Skin epidermis (tissue), 12 donors: Measurements from ENCODE around the gene RCL1.
"Not testable (repeated sequence)": the region's sequence is repeated elsewhere in the genome, so short reads cannot be mapped to it uniquely, and the experiment has no call there.

Experiments used
- H3K27ac ChIP-seq, 21 experiments: fragments of 200-600 bp; sonication (generic) in 11 of 21; one replicate each; pipeline ENCODE4 v1.5.0; 2020; ENCODE audit warnings: mild to moderate bottlenecking in 3 of 21, inconsistent platforms in 2 of 21, moderate library complexity in 2 of 21
- H3K4me3 ChIP-seq, 7 experiments: fragments of 200-600 bp; sonication (generic) in 2 of 7; one replicate each; pipeline ENCODE4 v1.5.0; 2020; ENCODE audit warnings: inconsistent platforms in 2 of 7, mild to moderate bottlenecking in 2 of 7, moderate library complexity in 1 of 7

RCL1 gene

DNA sequence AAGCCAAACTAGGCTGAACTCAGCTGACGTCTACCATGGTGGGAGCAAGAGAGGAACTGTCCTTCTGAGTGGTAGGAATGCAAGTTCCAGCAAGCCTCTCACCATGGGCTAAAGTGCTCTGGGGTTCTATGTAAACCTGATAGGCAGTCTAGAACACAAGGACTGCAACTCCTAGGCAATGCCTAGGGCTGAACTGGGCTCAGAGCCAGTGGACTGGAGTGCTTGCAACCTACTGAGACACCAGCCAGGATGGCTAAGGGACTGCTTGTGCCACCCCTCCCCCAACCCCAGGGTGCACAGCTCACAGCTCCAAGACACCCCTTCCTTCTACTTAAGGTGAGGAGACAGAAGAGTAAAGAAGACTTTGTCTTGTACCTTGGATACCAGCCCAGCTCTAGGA is 12.1 kb upstream of the RCL1 start:
- Histone ChIP-seq H3K27ac (no peak overlapping the region), H3K4me3 (no peak overlapping the region)

DNA sequence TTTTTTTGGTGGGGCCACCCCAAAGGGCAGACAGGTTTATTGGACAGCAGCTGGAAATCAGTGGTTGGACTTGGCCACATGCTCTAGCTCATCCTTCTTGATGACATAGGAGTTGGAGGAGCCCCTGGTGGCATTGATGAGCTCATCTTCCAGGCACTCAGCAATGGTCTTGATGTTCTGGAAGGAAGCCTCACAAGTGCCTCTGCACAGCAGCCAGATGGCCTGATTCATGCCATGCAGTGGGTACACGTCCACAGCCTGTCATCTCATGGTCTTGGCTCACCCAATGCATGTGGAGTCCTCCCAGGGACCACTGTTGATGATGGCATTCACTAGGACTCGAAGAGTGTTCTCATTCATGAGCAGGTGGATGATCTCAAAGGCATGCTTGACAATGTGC is 11.3 kb upstream of the RCL1 start:
- Histone ChIP-seq H3K4me3 (no peak overlapping the region), H3K27ac (no peak overlapping the region)

DNA sequence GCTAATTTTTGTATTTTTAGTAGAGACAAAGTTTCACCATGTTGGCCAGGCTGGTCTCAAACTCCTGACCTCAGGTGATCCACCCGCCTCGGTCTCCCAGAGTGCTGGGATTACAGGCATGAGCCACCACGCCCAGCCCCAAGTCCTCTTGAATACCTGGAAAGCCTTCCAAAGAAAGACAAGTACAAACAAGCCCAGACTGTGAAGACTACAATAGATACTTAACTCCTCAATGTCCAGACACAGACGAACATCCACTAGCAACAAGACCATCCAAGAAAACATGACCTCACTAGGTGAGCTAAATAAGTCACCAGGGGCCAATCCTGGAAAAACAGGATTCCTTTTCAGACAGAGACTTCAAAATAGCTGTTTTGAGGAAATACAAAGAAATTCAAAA is 9.6 kb upstream of the RCL1 start:
- H3K27ac ChIP-seq, H3K4me3 ChIP-seq: not testable (repeated sequence)

DNA sequence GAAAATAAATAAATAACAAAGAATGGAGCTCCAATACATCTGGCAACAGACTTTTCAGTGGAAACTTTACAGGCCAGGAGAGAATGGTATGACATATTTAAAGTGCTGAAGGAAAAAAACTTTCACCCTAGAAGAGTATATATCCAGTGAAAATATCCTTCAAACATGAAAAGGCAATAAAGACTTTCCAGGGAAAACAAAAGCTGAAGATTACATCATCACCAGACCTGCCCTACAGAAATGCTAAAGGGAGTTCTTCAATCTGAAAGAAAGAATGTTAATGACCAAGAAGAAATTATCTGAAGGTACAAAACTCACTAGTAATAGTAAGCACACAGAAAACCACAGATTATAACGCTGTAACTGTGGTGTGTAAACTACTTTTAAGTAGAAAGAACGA is 8.3 kb upstream of the RCL1 start:
- no peak overlapping the region for H3K4me3 ChIP-seq
- no peak overlapping the region for H3K27ac ChIP-seq

DNA sequence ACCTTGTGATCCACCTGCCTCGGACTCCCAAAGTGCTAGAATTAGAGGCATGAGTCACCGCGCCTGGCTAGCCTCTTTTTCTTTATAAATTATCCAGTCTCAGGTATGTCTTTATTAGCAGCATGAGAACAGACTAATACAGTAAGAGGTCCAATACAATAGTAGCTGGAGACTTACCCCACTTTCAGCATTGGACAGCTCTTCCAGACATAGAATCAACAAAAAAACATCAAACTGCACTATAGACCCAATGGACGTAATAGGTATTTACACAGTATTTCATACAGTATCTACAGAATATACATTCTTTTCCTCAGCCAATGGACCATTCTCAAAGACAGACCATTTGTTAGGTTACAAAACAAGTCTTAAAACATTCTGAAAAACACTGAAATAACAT is 6.1 kb upstream of the RCL1 start:
- Histone ChIP-seq H3K27ac (no peak overlapping the region), H3K4me3 (no peak overlapping the region)

DNA sequence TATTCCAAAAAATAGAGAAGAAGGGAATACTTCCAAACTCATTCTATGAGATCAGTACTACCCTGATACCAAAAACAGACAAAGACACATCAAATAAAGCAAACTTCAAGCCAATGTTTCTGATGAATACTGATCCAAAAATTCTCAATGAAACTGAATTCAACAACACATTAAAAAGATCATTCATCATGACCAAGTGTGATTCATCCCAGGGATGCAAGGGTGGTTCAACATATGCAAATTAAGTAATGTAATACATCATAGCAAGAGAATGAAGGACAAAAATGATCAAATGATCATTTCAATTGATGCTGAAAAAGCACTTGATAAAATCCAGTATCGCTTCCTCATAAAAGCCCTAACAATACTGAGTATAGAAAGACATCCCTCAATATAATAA is 4.9 kb upstream of the RCL1 start:
- H3K27ac ChIP-seq: no peak overlapping the region
- H3K4me3 ChIP-seq: no peak overlapping the region

DNA sequence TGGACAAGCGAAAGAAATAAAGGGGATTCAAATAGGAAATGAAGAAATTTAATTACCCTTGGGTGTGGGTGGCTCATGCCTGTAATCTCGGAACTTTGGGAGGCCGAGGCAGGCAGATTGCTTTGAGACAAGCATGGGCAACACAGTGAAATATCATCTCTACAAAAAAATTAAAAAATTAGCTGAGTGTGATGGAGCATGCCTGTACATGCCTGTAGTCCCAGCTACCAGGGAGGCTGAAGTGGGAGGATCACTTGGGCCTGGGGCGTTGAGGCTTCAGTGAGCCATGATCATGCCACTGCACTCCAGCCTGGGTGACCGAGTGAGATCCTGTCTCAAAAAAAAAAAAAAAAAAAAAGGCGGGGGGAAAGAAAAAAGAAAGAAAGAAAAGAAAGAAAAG is 4.0 kb upstream of the RCL1 start:
- no peak overlapping the region for H3K4me3 ChIP-seq
- H3K27ac ChIP-seq: no peak overlapping the region

DNA sequence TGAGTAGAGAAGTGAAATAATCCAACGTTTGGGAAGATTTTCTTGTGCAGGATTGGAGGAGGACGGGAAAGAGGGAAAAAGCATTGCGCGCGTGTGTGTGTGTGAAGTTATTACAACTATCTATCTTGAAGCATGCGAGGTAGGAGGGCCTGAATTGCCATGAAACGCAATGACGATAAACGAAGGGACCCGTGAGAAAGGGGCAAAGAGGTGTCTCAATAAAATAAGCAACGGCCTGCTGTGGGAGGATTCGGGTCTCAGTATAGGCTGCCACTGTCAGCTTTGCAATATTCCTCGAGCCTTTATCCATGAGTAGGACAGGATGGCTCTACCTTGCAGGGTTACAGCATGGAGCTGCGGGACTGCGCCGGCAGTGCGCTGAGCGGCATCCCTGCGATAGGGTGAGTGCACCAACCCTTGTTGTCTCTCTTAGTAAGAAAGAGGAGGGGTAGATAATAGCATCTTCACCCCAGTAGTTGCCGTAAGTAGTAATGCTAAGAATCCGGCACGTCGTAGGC is 631 bp upstream of the RCL1 start:
- Histone ChIP-seq H3K27ac (peak overlapping the region in 10 of 21 experiments; percentile 1 to 85 (median 28)), H3K4me3 (peak overlapping the region; percentile 76 to 95 (median 91))

DNA sequence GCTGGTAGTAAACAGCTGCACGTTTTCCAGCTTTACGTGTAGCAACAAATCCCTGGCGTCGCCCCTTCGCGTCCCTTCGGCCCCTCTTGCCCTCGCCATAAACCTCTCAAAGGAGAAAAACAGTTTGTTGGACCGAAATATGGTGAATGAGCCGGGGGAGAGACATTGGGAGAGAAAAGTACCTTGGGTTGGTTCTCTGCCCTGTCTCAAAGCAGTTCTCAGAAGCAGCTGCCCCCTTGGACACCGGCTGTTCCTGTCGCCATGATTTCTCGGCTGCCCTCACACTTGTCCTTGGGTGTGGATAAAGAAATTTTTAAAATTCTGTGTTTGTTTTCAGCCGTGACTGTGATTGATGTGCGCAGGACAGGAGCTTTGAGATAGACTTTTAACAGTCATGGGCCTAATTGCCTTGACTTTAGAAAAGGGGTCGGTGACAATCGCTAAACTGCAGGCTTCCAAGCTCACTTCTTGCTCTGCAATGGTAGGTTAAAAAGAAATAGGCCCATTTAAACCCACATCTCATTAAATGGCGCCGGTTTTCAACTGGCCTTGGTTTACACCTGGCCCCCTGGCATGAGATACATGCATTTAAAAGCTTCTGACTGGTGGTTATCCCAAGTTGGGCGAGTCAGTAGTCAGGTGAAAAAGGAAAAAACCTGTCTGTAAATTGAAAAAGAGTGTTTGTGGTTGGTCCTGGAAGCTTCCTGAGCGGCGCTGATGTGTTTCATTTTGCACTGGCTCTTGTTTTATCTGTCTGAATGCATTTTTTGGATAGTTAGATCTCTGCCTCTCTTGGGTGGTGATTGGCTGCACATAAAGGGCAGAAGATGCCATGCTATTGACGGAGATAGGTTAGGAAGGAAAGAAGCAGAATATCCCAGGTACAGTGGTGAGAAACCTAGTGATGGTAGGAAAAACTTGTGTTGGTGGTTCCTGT is 983 bp downstream of the RCL1 start:
- Histone ChIP-seq H3K4me3 (peak overlapping the region; percentile 76 to 95 (median 91)), H3K27ac (peak overlapping the region; percentile 20 to 94 (median 83))

DNA sequence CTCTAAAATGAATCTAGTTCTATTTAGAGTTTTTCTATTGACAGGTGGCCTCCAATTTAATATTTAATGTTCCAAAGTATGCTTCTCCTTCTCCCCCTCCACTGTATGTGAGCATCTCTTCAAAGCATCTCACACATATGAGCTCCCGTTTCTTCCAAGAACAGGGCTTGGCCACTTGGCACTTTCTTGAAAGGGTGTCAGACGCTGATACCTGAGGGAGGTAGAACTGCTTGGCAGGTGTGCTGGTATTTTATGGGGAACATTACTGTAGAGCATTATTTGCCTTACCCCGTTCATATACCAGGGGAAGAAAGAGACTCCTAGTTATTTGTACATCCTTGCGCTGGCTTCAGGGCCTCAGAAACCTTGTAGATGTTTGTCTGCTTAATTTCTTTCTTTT is 1.9 kb downstream of the RCL1 start:
- H3K27ac ChIP-seq: no peak overlapping the region
- no peak overlapping the region for H3K4me3 ChIP-seq

DNA sequence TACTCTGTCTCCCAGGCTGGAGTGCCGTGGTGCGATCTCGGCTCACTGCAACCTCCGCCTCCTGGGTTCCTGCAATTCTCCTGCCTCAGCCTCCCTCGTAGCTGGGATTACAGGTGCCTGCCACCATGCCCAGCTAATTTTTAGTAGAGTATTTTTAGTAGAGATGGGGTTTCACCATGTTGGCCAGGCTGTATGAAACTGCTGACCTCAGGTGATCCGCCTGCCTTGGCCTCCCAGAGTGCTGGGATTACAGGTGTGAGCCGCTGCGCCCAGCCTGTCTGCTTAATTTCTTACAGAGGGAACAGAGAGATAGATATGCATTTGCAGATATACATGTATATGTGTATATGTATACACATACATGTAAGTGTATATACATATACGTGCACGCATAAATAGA is 2.4 kb downstream of the RCL1 start:
- H3K27ac ChIP-seq, H3K4me3 ChIP-seq: not testable (repeated sequence)

DNA sequence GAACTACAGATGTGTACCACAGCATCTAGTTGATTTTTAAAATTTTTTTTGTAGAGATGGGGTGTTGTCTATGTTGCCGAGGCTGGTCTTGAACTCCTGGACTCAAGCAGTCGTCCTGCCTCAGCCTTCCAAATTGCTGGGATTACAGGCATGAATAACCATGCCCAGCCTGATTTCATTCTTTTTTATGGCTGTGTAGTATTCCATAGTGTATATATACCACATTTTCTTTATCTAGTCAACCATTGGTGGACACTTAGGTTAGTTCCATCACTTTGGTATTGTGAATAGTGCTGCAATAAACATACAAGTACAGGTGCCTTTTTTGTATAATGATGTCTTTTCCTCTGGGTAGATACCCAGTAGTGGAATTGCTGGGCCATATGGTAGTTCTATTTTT is 3.8 kb downstream of the RCL1 start:
- no peak overlapping the region for H3K4me3 ChIP-seq
- H3K27ac ChIP-seq: no peak overlapping the region

DNA sequence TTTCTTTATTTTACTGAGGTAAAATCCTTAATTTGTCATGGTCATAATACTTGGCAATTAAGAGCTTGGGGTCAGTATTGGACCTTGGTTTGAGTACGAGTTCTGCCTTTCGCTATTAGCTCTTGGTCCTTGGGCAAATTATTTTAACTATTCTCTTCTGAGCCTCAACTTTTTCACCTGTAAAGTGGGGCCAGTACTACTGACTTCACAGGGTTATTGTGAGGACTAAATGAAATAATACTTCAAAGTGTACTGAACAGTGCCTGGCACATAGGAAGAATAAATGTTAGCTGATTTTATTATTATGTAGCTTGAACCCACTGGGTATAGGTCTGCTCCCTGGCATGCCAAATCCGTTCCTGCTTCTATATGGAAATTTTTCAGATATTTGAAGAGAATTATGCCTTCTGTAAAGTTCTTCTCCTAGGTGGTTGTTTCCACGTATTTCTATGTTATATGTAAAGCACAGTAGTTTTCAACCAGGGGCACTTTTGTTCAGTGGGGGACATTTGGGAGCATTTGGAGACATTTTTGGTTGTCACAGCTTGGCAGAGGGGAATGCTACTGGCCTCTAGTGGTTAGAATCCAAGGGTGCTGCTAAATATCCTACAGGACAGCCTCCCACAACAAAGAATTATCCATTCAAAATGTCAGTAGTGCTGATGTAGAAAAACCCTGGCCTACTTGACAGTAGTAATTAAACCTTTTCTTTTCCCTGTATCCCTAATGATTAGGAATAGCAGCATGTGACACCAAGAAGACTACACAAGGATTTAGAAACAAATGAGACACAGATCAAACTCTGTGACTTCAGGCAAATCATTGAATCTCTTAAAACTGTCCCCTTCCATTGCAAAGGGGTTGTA is 4.5 kb downstream of the RCL1 start:
- Histone ChIP-seq H3K27ac (peak overlapping the region in 1 of 21 experiments; percentile 8), H3K4me3 (no peak overlapping the region)

DNA sequence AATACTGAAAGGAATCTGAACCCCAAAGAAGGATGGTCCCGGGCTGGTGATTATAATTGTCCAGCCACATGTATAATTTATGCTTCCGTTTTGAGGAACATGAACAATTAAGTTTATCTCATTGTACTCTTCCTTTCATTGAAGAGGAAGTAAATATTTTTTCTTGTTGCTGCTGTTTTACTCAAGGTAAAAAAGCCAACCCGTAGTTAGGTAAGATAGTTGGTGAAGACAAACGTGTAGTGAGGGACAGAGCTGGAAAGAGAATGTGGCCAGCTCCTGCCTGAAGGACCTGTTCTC is 5.1 kb downstream of the RCL1 start:
- Histone ChIP-seq H3K4me3 (no peak overlapping the region), H3K27ac (peak overlapping the region in 3 of 21 experiments; percentile 8 to 45 (median 16))

DNA sequence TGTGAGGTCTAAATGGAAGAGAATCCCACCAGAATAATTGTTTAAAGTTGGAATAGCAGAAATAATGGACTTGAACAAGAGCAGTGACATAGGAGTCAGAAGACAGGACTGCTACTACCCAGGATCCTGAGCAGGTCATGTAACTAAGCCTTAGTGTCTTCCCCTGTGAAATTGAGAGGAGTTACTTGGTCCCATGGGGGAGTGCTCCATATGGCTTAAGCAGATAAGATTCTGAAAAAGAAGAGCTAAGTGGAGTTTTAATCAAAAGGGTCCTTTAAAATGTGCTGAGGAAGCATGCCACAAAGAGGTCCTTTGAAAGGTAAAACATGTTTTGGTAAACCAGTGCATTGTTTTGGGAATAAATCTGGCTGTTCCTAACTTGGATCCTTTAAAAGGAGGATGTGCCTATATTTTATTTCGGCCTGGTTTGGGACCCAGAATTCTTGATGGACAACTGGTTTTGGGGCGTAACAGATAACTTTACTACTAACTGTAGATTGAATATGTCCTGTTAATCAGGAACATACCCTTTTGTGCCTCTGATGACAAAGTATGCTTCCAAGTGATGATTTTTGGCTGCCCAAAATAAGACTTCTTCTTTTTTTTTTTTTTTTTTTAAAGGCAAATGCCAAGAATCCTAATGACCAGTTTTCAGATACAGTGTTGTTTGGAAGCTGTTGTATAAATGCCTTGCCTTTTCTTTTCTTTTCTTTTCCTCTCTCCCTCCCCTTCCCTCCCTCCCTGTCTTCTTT is 5.7 kb downstream of the RCL1 start:
- Histone ChIP-seq H3K27ac (peak overlapping the region in 5 of 21 experiments; percentile 7 to 45 (median 16)), H3K4me3 (no peak overlapping the region)

DNA sequence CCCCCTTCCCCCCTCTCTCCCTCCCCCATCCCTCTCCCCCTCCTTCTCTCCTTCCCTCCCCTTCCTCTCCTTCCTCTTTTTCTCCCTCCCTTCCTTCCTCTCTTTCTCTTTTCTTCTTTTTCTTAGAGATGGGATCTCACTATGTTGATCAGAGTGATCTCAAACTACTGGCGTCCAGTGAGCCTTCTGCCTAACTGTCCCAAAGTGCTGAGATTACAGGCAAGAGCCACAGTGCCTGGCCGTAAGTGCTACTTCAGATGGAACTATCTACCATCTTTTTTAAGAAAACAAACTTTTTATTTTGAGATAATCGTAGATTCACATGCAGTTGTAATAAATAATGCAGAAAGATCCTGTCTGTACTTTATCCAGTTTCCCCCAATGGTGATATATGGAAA is 6.3 kb downstream of the RCL1 start:
- Histone ChIP-seq H3K4me3 (no peak overlapping the region), H3K27ac (peak overlapping the region in 2 of 21 experiments; percentile 7 to 10)

DNA sequence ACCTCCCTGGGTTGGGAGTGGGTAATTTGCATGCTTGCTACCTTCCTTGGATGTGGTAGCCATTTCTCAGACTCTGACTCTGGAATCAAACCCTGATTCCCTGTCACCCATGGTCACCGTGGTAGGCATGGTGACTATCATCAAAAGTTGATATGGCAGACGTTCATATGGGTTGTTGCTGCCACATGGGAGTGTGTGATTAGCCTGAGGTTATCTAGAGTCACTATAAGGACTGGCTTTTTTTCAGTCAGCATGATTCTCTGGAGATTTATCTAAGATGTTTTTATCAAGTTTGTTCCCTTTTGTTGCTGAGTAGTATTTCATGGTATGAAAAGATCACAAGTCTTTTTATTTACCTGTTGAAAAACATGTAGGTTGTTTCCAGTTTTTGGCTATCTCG is 7.0 kb downstream of the RCL1 start:
- Histone ChIP-seq H3K4me3 (no peak overlapping the region), H3K27ac (no peak overlapping the region)

DNA sequence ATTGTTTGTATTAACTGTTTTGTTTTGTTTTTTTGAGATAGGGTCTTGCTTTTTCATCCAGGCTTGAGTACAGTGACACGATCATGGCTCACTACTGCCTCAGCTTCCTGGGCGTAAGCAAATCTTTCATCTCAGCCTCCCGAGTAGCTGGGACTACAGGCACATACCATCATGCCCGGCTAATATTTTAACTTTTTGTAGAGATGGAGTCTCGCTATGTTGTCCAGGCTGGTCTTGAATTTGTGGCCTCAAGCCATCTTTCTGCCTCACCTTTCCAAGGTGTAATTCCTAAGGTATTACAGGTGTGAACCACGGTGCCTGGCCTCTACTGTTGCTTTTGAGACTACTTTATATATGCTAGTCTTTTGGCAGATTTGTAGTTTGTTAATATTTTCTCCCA is 8.4 kb downstream of the RCL1 start:
- no peak overlapping the region for H3K27ac ChIP-seq

DNA sequence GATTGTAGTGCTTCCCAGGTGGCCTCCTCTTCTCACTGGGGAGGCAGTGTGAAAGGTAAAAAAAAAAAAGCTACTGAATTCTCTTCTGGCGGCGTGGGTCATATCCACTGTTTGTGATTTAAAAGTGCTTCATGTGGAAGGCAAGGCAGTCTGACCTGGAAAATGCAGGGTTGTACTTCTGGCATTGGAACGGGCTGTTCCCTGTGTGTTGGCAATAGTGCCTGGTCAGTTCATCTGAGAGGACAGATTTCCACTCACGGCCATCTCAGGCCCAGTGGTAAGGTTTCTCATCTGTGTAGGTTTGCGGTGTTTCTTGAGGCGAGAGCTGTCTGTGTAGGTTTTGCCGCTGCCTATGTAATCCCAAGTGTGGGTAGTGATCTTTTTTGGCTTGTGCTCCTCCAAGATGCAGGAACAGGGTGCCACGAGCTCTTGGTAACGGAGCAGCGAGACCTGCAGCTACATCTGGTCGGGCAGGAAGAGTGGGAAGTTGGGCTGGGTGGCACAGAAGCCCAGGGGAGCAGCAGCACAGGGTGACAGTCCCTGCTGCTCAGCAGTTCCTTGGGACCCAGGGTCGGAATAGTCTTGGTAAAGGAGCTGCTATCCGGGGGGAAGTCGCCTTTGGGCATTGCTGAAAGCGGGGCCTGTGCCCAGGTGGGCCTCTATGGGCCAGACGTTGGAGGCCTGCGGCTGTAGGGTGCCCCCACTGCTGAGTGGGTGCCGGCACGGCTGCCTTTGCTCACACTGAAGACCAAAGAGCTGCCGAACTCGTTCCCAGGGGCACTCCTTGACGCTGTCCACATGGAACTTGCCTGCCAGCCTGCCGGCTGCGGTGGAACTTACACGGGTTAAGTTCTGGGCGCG is 11.2 kb downstream of the RCL1 start:
- Histone ChIP-seq H3K27ac (no peak overlapping the region), H3K4me3 (no peak overlapping the region)

More for the DNA sequence above, 8.4 kb downstream of the RCL1 start:
- H3K4me3 ChIP-seq: no peak overlapping the region
